MCF 10A (cell line): ENCODE data around the gene CRYBG2. TPM values are rescaled to one million over a fixed set of nuclear protein-coding genes. Genes with fewer than 3 reads are reported as not detected.

Source experiments
- BruUV-seq: library from RNA; stranded (reverse); fragments of 400-500 nt; replicated peaks from 2 replicates; lab custom pipeline; 2021; lab: Mats Ljungman, UMichigan
- CTCF ChIA-PET: fragments of 300-600 bp; sonication (Branson Sonifier 250); formaldehyde crosslinking; extraction: SDS; loops from one replicate; lab custom pipeline; 2021; ENCODE audit warnings: antibody characterized with exemption, inconsistent platforms; lab: Yijun Ruan, JAX
- POLR2A ChIA-PET: fragments of 300-600, 350-650 bp; sonication (Branson Sonifier 250); formaldehyde crosslinking; extraction: SDS; loops from one replicate; lab custom pipeline; 2020; ENCODE audit warnings: antibody characterized with exemption, inconsistent platforms; lab: Yijun Ruan, JAX
- DNase-seq: peaks from one replicate; pipeline ENCODE4 v3.0.0-alpha.2; 2018; ENCODE audit not compliant: unreplicated experiment
- H3K27ac Mint-ChIP-seq: one replicate; pipeline ENCODE4 v1.8.0; 2022; ENCODE audit warnings: mild to moderate bottlenecking, low read depth, mixed read lengths; ENCODE audit not compliant: unreplicated experiment
- H3K27me3 Mint-ChIP-seq: one replicate; pipeline ENCODE4 v1.8.0; 2022; ENCODE audit warnings: mixed read lengths; ENCODE audit not compliant: insufficient read depth, unreplicated experiment
- H3K36me3 Mint-ChIP-seq: one replicate; pipeline ENCODE4 v1.8.0; 2022; ENCODE audit warnings: mild to moderate bottlenecking, moderate library complexity, mixed read lengths; ENCODE audit not compliant: insufficient read depth, unreplicated experiment
- H3K4me1 Mint-ChIP-seq: one replicate; pipeline ENCODE4 v1.8.0; 2022; ENCODE audit warnings: mixed read lengths; ENCODE audit not compliant: insufficient read depth, unreplicated experiment
- H3K4me3 Mint-ChIP-seq: one replicate; pipeline ENCODE4 v1.8.0; 2022; ENCODE audit warnings: mild to moderate bottlenecking, moderate library complexity, mixed read lengths; ENCODE audit not compliant: unreplicated experiment
- H3K9me3 Mint-ChIP-seq: one replicate; pipeline ENCODE4 v1.8.0; 2022; ENCODE audit warnings: mixed read lengths; ENCODE audit not compliant: unreplicated experiment
- CTCF ChIP-seq: fragments of 200-600 bp; IDR thresholded peaks from one replicate; pipeline ENCODE4 v1.8.0; 2022; ENCODE audit warnings: antibody characterized with exemption, mild to moderate bottlenecking; ENCODE audit not compliant: unreplicated experiment
- intact Hi-C: fragments of 100-400 bp; cut with micrococcal nuclease; formaldehyde crosslinking; loops from 2 replicates; pipeline ENCODE4 v1.14.1; 2022
- total RNA-seq: library from RNA; stranded (reverse); gene quantifications from 2 replicates; pipeline ENCODE4 v1.2.3, GENCODE V29; 2022

The CRYBG2 gene
- total RNA-seq, 1 experiment from 2014 or later: 8.6 TPM

DNA sequence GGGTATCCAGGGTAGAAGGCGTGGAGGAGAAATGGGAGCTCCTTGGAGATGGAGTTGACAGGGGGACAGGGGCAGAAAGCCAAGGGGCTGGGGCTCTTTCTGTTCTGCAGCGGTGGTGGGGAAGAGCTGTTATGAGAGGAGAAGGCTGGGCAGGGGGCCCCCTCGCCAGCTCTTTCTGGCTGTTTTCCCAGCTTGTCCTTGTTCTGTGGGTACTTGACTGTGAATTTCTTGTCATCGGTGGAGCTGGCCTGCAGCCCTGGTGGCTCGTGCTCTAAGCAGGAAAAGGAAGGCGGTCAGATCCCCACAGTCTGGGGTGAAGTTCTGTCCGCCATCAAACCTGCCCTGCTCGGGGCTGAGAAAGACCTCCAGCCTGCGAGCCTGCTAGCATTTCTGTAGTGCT lies 11.0 kb upstream of the CRYBG2 start:
- no peak overlapping the region for H3K27ac Mint-ChIP-seq
- TF ChIP-seq CTCF: no peak
- POLR2A ChIA-PET: interaction anchor here (1.8 kb wide), 1 partner anchor 13 kb away, joined by 9 read pairs; no protein-coding TSS in a partner anchor
- DNase-seq: no peak
- intact Hi-C loops: no loop called here
- H3K9me3 Mint-ChIP-seq: no peaks in the 10 kb centered on the region
- peaks cover 9% of the 10 kb centered on the region for H3K4me1 Mint-ChIP-seq
- BruUV-seq: no TSS peak
- no peaks in the 10 kb centered on the region for H3K36me3 Mint-ChIP-seq
- CTCF ChIA-PET: interaction anchor here (0.5 to 2.4 kb wide), 16 partner anchors 9 to 324 kb away, joined by 3 to 27 read pairs (median 5); partner anchors contain the start of genes CEP85 and SH3BGRL3
- no peak overlapping the region for H3K4me3 Mint-ChIP-seq
- no peaks in the 10 kb centered on the region for H3K27me3 Mint-ChIP-seq

- H3K4me1 Mint-ChIP-seq: peaks cover 14% of the 10 kb centered on the region
- ChIA-PET CTCF (interaction anchor here (0.6 to 2.4 kb wide), 30 partner anchors 9 to 1470 kb away, joined by 3 to 27 read pairs (median 5); partner anchors contain the start of genes CEP85, CRYBG2 and SH3BGRL3), POLR2A (interaction anchor here (0.6 to 1.8 kb wide), 5 partner anchors 14 to 36 kb away, joined by 3 to 9 read pairs (median 3); no protein-coding TSS in a partner anchor)
- no peaks in the 10 kb centered on the region for H3K9me3 Mint-ChIP-seq
- H3K36me3 Mint-ChIP-seq: no peaks in the 10 kb centered on the region
- no peaks in the 10 kb centered on the region for H3K27me3 Mint-ChIP-seq
- TF ChIP-seq CTCF: peak; percentile 93
- H3K4me3 Mint-ChIP-seq: no peak overlapping the region
- no TSS peak for BruUV-seq
- peak; percentile 75 for DNase-seq
- no peak overlapping the region for H3K27ac Mint-ChIP-seq
- intact Hi-C loops: loop anchor here (2.0 kb wide), 1 partner anchor 89 kb away; no protein-coding TSS in a partner anchor
Measured at GRCh38 chr1:26363549-26364448, 9.9 kb upstream of the CRYBG2 start.

DNA sequence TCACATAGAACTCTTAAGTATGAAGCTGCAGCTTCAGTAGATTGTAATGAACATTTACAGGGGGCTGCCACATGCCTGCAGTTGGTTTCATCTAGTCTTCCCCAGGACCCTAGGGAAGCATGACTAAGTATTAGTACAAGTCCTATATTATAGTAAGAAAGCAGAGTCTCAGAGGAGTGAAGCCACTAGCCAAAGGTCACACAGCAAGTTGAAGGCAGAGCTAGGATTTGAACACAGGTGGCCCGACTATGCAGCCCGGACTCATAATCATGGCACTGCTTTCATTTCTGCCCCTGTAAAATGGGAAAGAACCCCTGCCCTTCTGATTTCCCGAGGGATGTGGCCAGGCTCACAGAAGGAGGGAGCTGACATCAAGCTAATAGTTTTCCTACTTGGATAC lies 8.4 kb upstream of the CRYBG2 start:
- ChIA-PET POLR2A (interaction anchor here (0.8 kb wide), 1 partner anchor 86 kb away, joined by 3 read pairs; no protein-coding TSS in a partner anchor), CTCF (interaction anchor here (0.5 to 2.8 kb wide), 10 partner anchors 9 to 887 kb away, joined by 3 to 12 read pairs (median 4); no protein-coding TSS in a partner anchor)
- intact Hi-C loops: loop anchor here (2.0 kb wide), 1 partner anchor 88 kb away; no protein-coding TSS in a partner anchor
- H3K36me3 Mint-ChIP-seq: no peaks in the 10 kb centered on the region
- DNase-seq: no peak
- no peak overlapping the region for H3K4me3 Mint-ChIP-seq
- peaks cover 23% of the 10 kb centered on the region for H3K4me1 Mint-ChIP-seq
- no peak for TF ChIP-seq CTCF
- no peaks in the 10 kb centered on the region for H3K9me3 Mint-ChIP-seq
- H3K27me3 Mint-ChIP-seq: no peaks in the 10 kb centered on the region
- H3K27ac Mint-ChIP-seq: no peak overlapping the region
- BruUV-seq: no TSS peak

DNA sequence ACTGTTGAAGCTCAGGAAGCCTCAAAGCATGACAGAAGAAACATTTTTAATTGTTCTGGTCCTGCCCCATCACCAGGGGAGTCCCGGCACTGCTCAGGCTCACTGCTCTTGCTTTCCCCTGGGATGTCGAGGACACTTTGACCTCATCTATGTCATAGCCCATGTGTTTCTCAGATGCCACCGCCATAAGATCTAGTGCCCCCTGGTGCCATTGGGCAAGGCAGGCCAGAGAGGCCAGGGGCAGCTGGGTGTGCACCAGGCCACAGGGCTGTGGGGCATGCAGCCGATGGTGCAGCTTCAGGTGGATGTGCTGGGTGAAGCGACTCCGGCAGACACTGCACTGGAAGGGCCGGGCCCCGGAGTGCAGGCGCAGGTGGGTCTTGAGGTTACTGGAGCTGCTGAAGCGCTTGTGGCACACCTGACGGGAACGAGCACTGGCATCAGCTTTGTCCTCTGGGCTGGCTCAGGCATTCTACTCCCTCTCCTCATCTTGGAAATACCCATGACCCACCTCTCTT lies 7.7 kb upstream of the CRYBG2 start:
- peaks cover 30% of the 10 kb centered on the region for H3K4me1 Mint-ChIP-seq
- intact Hi-C loops: loop anchor here (2.0 kb wide), 1 partner anchor 87 kb away; no protein-coding TSS in a partner anchor
- no peak overlapping the region for H3K4me3 Mint-ChIP-seq
- BruUV-seq: no TSS peak
- ChIA-PET CTCF (interaction anchor here (0.7 to 2.8 kb wide), 4 partner anchors 8 to 77 kb away, joined by 3 to 12 read pairs (median 4); no protein-coding TSS in a partner anchor), POLR2A (interaction anchor here (0.7 to 0.8 kb wide), 2 partner anchors 51 to 85 kb away, joined by 3 to 4 read pairs; no protein-coding TSS in a partner anchor)
- H3K27ac Mint-ChIP-seq: no peak overlapping the region
- TF ChIP-seq CTCF: no peak
- DNase-seq: no peak
- no peaks in the 10 kb centered on the region for H3K9me3 Mint-ChIP-seq
- no peaks in the 10 kb centered on the region for H3K27me3 Mint-ChIP-seq
- H3K36me3 Mint-ChIP-seq: no peaks in the 10 kb centered on the region
